Fibroblast of peridontal ligament (primary cell): ENCODE data around the gene CXCR5.

Experiments used
- DNase-seq: peaks from one replicate; pipeline ENCODE4 v3.0.0-alpha.2; 2010; ENCODE audit errors: extremely low read depth

The CXCR5 gene

GRCh38 chr11:118876286-118876685 lies 7.4 kb upstream of the CXCR5 start:
- DNase-seq: no peak

- DNase-seq: no peak
Observed at GRCh38 chr11:118877487-118878162, 6.1 kb upstream of the CXCR5 start.

- DNase-seq: no peak
Observed at GRCh38 chr11:118878163-118878563, 5.5 kb upstream of the CXCR5 start.

GRCh38 chr11:118881228-118881627 lies 2.5 kb upstream of the CXCR5 start:
- DNase-seq: no peak

- DNase-seq: no peak
Observed at GRCh38 chr11:118882491-118882890, 1.2 kb upstream of the CXCR5 start.

GRCh38 chr11:118883004-118883367 lies 706 bp upstream of the CXCR5 start:
- no peak for DNase-seq

GRCh38 chr11:118884875-118885274 lies 1.2 kb downstream of the CXCR5 start:
- no peak for DNase-seq

- no peak for DNase-seq
Observed at GRCh38 chr11:118885319-118885718, 1.6 kb downstream of the CXCR5 start.

- DNase-seq: no peak
Observed at GRCh38 chr11:118885831-118886565, 2.3 kb downstream of the CXCR5 start.

- no peak for DNase-seq
Observed at GRCh38 chr11:118886681-118887111, 3.0 kb downstream of the CXCR5 start.

- DNase-seq: no peak
Observed at GRCh38 chr11:118887206-118887605, 3.5 kb downstream of the CXCR5 start.

GRCh38 chr11:118888398-118888797 lies 4.7 kb downstream of the CXCR5 start:
- DNase-seq: no peak

- peak; percentile 53 for DNase-seq
Observed at GRCh38 chr11:118889797-118890196, 6.1 kb downstream of the CXCR5 start.

GRCh38 chr11:118892514-118892913 lies 8.8 kb downstream of the CXCR5 start:
- no peak for DNase-seq

- DNase-seq: no peak
Observed at GRCh38 chr11:118892964-118893363, 9.3 kb downstream of the CXCR5 start.

GRCh38 chr11:118893662-118894061 lies 10.0 kb downstream of the CXCR5 start:
- DNase-seq: no peak

GRCh38 chr11:118894192-118894591 lies 10.5 kb downstream of the CXCR5 start:
- DNase-seq: no peak

- DNase-seq: no peak
Observed at GRCh38 chr11:118895093-118896039, 11.7 kb downstream of the CXCR5 start.

- no peak for DNase-seq
Observed at GRCh38 chr11:118896472-118896913, 12.8 kb downstream of the CXCR5 start.

- no peak for DNase-seq
Observed at GRCh38 chr11:118896921-118897591, 13.4 kb downstream of the CXCR5 start.

- DNase-seq: no peak
Observed at GRCh38 chr11:118897721-118898310, 14.1 kb downstream of the CXCR5 start.
